ENCODE data around the gene PUDP.

DNA sequence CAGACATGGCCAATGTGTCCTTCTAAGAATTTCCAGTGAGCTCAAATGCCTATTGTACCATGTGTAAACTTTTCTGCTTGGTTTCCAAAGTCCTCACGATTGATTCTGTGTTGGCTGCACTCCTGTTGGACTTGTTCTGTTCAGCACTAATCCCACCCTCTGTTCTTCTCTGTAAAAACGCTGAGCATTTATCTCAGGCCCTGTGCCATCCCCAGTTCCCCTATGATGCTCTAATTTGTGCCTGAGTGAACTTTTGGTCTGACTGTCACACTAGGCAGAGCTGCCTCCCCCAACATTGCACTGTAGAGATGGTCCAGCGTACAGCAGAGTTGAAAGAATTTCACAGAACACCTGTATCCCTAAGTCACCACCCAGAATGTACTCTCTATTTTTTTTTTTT, 76.6 kb downstream of the PUDP start:
- no peak for TF ChIP-seq CTCF (IDR thresholded peaks at IDR 0.05)
- TF ChIP-seq POLR2A (IDR thresholded peaks at IDR 0.05), result no peak
